HG03103 (cell line): ENCODE results near the gene TBC1D2.

Experiments used
- ATAC-seq: cut with Tn5 transposase; IDR thresholded peaks from one replicate; pipeline ENCODE4 v1.9.1; 2021; ENCODE audit warnings: low read depth; ENCODE audit not compliant: unreplicated experiment

The TBC1D2 gene

DNA sequence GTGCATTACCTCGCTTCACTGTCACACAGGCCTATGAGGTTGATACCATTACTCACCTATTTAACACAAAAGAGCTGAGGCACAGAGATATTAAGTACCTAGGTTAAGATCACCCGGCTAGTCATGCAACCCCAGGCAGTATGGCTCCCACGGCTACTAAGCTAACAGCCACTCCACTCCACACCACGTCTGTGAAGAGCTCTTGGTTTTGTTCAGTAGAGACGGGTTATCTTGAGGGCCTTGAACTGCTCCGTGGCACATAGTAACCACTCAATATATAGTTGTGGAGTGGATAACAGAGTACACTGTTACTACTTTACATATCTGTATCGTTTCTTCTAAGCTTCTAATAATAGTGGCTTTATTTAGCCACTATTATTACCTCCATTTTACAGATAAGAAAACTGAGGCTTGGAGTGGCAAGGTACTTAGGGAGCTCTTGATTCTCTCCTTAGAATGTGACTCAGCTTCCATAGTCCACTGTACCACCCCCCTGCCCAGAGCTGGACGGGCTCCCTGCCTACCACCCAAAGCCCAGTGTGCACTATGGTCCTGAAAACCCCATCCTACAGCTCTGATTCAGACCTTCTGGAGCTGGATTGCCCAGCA lies 62.0 kb downstream of the TBC1D2 start:
- ATAC-seq = no peak

DNA sequence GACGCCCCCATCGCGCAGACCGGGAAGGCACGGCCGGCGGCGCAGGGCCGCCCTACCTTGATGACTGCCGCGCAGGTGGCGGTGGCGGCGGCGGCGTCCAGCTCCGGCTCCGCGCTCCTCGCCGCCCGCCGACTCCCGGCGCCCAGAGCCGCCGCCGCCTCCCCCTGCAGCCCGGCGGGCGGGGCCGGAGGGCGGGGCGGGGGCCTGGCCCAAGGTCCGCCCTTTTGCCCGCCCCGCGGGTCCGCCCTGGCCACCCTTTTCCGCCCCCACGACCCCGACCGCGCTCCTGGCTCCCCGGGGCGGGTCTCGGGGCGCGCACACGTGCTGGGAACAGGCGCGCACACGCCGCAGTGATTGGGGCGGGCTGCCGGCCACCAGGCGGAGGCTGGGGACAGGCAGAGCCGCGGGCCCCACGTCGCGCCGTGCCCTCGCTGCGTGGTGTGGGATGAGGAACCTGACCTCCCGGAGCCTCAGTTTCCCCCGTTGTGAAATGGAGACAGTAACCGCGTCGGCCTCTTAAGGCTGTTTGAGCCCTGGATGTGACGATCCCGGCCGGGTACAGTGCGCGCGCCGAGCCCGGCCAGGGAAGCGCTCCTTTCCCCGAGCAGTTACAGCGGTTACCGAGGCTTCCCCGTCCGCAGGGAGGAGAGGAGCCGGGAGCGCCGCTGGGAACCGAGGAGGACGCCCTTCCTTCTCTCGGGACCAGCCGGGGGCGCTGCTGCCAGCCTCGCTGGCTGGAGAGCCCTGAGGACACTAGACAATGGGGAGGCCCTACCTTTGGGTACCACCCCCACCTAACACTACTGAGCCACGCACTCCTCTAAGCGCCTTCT lies 62.7 kb downstream of the TBC1D2 start, which contains the start of gene CORO2A:
CORO2A (minus strand) TSS at position 135 of the 833 bp plus-strand sequence. CDS start 34,977 bp downstream, outside the sequence.
- ATAC-seq = peak; percentile 55

DNA sequence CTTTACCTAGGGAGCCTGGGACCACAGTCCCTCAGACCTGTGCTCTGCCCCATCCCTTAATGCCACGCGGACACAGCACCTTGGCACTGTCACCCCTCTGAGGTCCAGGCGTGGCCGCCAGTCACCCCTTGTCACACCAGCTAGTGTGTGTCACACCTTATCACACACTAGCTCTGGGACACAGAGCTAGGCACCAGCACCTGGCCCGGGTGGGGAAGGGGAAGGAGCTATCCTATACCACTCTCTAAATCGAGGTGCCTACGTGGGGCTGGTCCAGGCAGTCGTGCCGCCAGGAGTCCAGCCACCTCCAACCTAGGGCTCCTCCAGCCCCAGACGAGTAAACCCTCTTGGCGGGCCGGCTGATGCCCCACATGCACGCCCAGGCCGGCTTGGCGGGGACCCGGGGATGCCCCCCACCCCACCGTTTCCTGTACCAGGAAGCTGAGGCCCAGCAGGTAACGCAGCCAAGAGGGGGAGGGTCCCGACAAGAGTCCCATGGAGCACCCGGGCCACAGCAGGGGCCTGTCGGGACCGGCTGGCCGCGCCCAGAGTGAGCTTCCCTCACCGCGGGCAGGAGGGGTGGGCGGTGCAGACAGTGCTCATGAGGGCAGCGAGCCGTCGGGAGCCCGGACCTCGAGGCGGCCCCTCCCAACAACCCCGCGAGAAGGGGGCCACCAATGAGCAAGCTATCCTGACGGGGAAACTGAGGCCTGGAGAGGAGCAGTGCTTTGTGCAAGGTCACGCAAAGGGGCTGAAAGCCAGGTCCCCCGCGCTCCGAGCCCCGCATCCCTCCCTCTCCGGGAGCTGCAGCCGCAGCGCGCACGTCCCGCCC lies 63.6 kb downstream of the TBC1D2 start:
- no peak for ATAC-seq

DNA sequence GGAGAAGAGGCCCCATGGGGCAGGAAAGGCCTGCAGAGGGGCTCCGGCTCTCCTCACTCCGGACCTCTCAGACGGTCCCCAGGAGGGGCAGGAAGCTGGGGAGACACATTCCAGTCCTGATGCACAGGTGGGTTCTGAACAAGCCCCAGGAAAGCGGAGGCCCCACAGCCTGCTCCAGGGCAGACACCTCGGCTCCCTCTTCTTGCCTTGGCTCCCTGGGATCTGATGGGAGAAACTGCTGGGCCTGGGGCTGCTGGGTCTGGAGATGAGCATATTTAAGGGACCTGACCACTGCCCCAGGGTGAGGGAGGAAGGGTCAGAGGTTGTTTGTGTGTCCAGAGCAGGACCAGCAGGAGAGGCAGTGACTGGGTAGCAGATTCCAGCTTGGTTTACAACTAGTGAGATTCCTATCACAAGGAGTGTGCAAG lies 64.3 kb downstream of the TBC1D2 start:
- no peak for ATAC-seq

DNA sequence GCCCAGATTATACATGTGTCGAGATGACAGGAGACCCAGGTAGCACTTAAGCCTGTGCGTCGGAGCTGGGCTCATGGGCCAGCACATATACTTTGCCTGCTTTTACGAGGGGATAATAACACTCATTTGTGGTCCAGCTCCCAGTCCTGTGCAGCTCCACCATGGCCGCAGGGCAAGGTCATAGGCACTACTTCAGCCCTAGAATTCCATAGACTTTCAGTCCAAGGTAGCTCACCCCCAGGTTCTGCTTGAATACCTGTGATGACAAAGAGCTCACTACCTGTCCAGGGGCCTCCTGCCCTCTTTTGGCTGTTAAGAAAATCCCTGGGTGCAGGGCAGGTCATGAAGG lies 64.7 kb downstream of the TBC1D2 start:
- no peak for ATAC-seq

DNA sequence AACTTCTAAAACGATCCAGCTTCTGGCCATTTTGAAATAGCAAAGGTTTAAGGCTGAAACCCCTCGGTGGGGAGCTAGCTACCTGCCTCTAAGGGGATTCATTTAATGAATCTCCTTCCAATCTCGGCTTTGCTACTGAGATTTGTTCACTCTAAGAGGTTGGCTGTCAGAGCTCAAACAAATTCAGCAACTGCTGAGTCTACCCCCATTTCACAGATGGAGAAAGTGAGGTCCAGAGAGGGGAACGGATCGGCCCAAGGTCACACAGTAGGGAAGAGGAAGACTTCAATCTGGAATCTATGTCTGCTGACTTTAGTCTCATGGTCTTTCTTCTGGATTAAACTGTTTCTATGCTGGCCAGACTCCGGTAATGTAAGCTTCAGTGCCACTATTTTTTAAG lies 66.0 kb downstream of the TBC1D2 start:
- no peak for ATAC-seq

DNA sequence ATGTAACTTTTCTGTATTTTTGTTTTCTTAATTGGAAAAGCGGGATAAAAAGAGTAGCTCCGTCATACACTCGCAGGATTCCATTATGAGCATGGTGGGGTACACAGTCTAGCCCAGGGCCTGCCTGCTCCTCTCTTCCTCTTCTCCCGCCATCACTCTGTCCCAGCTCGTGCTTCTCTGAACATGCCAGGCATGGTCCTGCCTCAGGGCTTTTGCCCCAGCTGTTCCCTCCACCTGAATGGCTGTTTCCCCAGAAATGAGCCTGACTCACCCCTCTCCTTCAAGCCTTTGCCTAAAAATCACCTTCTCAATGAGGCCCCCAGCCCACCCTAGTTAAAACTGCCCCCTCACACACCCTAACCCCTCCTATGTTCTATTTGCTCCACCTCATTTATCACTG lies 67.5 kb downstream of the TBC1D2 start:
- no peak for ATAC-seq

DNA sequence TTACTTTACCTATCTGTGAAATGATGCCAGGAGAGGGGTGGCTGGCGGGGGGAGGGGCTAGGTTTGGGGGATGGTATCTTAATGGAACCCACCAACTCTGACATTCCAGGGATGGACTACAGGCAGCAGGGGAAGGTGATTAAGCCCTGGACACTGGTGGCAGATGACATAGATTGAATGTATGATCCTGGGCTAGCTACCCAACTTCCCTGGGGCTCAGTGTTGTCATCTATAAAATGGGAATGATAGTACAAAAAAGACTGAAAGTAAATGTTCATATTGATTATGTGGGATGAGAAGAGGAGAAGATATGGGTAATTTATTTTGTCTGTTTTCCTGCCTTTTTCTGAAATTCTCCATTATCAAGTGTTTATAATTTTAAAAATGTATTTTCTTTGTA lies 69.2 kb downstream of the TBC1D2 start:
- ATAC-seq = no peak

DNA sequence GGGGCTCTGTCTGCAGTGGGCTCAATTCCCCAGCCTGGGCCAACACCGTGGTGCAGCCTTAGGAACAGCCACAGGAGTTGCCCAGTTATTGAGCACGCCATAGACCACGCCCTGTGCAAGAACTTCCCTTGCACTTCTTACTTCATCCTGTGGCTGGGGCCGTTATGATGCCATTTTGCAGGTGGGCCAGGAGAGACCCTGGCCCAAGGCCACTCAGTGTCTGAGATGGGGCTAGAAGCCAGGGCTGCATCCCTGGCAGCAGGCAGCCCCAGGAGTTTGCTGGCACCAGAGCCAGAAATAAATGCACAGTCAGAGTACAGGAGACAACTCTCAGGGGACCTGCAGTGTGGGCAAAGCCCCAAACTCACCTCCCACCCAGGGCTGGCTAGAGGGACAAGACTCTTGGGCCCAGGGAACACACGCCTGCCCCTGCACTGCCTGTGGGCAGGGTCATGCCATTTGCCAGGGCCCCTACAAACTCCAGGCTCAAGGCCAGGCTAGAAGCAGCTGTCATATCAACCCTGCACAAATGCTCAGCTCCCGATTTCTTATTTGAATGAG lies 69.8 kb downstream of the TBC1D2 start:
- no peak for ATAC-seq

DNA sequence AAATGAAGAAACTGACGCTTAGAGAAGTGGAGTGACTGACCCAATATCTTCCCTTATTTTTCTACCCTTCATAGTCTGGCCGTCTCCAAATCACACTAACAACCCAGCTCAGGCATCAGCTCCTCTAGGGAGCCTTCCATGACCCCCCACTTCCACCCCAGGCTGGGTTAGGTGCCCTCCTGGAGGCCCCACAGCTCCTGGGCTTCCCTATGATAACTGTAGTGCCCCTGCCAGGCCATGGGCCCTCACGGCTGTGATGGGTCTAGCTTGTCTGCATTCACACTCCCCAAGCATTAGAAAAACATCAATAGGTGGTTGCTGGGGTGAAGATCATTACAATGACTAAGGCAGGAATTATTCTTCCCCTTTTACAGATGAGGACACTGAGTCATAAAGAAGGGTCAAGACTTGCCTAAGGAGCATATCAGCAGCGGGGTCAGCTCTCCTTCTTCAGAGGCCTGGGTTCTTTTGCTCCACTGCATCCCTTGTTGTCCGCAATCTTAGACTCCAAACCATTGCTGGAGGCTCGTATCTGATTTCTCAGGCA lies 70.4 kb downstream of the TBC1D2 start:
- no peak for ATAC-seq

DNA sequence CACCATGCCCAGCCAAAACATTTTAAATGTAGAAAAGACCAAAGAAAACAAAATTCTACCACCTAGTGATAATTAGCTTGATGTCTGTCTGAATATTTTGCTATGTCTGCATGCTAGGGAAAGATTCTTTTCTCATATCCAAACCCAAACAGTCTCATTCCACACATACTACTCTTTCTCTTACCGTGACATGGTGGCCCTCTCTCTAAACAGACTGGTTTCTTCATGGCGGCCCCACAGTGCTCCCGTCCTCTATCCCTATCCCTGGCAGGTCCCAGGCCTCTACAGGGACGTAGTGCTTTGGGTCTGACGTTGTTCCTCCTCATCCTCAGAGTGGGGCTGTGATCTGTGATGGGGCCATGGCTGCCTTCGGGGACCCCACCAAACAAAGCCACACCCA lies 71.1 kb downstream of the TBC1D2 start:
- ATAC-seq = no peak

DNA sequence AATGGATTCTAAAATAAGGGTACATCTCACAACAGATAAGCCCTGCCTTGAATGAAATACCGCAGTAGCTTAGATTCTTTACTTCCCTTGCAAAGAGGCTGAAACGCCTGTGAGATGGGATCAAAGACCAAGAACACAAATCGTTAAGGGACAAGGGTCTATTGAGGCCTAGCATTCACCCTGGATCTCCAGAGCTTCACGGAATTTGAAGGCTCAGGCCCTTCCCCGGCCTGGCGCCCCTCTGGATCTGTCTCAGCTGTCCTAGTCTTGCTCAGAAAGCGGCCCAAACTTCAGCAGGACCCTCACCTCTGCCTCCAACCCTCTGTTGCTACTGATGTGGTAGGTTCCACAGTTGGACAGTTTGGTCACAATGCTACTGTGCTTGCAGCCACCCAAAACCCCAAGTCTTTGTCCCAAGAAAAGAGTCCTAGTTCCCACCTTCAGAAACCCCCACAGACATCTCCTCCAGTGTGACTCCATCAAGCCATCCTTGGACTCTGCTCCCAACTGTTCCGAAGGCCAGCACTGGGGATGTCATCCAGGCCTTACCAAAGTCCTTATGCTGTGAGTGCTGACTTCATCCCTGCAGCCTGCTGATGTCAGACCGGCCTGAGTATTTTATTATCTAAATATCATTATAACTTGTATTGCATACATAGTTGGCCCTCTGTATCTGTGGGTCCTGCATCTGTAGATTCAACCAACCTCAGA lies 72.4 kb downstream of the TBC1D2 start:
- ATAC-seq = no peak

DNA sequence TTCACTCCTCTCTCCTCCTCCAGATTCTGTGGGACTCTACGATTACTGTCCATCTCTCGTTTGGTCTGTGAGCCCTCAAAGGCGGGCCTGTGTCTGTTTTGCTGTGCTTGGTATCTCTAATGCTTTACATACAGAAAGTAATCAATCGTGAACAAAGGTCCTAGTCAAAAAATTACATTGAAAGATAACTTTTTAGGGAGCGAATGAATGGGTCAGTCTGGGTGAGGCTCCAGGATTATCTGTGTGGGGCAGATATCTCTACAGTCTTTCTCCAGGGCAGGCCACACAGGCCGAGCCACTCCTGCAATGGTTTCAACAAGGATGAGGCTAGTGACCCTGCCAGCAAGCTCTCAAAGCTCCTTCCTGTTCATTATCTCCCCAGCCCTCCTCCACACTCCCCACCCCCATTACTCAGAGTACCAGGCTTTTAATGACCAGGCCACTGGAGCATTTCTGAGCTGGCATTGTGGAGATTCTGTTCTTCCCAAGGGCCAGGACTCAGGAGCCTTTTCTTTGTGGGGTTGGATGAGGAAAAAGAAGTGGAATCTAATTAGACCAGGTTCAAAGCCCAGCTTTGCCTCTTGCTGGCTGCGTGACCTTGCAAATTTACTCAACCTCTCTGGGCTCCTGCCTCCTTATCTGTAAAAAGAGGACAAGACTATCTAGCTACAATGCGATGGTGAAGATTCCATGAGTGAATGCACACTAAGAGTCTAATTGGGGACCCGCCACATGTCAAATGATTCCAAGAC lies 73.2 kb downstream of the TBC1D2 start:
- ATAC-seq = no peak

DNA sequence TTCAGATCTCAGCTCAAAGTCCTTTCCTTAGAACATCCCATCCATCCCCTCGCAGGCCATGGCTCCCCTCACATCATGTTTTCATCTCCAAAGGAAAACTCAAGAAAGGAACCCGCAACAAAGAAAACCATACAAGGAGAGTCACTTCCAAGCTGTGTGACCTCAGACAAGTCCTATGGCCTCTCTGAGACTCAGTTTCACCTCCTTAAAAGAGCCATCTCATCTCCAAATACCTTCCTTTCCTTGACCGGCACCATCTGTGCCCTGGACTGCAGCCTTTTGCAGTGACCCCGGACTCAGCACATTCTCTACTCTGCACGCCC lies 73.7 kb downstream of the TBC1D2 start:
- no peak for ATAC-seq

DNA sequence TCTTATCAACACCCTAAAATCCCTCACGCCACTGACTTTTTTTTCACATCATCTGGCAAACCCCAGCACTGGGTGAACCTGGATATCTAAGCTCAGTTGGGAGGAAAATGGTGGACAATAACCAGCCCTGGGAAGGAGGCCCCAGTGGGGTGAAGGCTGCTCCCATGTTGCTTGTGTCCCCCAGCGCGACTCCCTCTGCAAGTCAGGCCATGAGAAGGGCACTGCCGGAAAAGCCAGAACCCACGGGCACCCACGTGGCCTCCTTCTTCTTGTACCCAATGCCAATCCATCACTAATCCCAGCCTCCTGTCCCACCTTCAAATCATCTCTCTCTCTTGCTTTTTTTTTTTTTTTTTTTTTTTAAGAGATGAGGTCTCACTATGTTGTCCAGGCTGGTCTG lies 74.5 kb downstream of the TBC1D2 start:
- no peak for ATAC-seq

DNA sequence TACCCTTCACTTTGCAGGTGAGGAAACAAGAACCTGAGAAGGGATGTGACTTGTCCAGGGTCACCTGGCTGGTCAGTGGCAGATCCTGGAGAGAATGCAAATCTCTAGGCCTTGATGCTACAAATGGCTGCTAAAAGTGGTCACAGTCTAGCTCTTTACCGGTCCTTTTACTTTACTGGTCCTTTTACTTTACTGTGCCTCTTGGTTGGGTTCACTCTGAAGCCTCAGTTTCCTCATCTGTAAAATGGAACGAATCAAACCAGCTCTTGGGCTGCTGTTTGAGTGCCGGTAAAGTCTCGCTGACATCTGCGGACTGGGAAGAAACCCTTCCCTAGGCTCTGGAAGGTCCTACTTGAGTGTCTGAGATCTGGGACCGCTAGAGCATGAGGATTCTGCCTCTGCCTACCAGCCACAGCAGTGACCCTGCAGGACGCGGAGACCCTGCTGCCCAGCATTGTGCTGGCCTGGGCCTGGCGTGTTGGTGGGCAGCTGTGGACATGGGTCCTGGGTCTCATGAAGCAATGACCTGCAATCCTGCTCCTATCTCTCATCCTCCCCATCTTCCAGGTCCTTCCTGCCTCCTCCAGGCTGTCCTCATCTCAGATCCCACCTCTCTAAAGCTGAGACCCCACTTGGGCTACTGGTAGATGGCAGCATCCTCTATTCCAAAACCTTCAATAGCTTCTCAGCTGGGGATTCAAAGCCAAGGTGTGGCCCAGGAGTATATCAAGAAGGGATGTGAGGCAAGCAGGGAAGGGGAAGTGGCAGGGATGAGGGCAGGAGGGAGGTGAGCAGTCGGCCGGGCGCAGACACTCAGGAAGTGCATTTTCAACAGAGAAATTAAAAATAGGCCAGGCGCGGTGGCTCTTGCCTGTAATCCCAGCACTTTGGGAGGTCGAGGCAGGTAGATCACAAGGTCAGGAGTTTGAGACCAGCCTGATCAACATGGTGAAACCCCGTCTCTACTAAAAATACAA lies 76.3 kb downstream of the TBC1D2 start:
- ATAC-seq = no peak

DNA sequence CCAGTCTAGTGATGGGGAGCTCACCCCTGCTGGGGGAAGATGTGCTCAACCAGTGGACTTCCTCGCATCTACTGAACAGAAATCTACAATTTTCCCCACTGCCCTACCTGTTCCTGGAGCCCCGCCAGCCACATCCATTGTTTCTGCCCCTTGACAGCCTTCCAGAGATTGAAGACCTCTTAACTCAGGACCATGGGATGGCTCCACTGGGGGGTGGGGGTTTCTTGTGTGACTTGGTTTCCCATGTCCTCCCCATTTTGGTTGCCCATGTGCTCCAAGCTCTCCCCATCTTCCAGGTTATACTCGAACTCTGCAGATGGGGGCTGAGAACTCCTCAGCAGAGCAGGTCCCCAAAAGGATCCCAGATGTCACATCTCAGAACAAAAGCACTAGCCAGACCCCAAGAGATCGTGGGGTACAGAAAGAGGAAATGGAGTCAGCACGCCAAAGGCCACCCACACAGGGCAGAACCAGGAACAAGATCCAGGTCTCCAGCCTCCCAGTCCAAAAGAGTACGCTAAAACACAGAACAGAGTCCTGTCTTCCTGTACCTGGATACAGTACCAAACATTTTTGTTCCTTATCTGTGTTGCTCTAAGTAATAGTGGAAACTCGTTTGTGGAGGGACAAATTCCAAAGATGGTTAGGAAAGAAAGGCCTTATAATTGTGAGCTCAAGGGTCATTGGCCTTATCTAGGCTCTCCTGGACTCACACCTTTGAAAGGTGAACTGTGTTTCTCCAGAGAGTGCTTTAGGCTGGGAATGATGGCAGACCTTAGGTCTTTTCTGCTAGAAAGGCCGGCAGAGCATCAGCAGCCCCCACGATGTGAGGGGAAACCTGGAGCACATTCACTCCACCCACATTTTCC lies 78.8 kb downstream of the TBC1D2 start:
- ATAC-seq = no peak

DNA sequence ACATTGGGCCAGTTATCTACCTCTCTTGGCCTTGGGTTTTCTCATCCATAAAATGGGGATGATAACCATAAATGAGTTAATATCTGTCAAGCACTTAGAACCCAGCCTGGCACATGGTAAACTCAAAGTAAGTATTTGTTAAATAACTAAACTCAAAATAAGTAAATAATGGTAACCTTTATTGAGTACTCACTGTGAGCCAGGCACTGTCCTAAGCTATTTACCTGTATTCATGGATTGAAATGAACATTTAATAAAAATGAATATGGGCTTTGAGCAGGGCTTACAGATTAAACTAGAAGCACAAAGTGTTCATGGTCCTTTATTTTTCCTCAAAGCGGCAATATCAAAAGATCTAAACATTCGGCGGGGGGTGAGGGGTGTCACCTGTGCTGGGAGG lies 79.7 kb downstream of the TBC1D2 start:
- no peak for ATAC-seq
